Measurements from ENCODE around the gene ARID3B.

ARID3B gene, protein sequence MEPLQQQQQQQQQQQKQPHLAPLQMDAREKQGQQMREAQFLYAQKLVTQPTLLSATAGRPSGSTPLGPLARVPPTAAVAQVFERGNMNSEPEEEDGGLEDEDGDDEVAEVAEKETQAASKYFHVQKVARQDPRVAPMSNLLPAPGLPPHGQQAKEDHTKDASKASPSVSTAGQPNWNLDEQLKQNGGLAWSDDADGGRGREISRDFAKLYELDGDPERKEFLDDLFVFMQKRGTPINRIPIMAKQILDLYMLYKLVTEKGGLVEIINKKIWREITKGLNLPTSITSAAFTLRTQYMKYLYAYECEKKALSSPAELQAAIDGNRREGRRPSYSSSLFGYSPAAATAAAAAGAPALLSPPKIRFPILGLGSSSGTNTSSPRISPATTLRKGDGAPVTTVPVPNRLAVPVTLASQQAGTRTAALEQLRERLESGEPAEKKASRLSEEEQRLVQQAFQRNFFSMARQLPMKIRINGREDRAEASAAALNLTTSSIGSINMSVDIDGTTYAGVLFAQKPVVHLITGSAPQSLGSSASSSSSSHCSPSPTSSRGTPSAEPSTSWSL

DNA sequence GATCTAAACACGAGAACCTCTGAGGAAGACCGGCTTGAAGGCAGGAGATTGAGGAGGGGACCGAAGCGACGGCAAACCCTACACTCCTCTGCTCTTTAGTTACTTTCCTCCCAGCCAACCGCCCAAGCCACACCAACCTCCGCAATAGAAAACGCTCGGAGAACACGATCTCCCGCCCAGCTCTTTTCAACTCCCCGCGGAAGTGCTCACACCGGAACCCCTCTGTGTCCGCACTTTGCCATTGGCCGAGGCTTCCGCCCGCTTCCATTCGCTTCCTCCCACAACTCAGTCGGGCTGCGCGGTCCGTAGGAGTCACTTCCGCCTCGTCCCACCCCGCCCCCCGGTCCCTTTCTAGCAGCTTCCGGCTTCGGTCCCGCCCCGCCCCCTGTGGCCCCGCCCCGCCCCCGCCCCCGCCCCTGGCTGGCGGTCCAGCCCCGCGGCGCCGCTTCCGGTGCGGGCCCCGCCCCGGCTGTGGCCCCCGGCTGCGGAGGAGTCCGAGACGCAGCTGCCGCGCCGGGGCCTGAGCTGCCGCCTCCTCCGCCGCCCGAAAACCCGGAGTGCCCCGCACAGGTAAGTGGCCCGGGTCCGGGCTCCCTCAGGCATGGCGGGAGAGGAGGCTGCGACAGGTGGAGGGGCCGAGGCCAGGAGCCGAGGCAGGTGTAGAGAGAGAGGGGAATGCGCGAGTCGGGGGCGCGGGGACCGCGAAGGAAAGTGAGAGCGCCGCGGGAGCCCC, at the start of gene ARID3B:
TSS of gene ARID3B (plus strand) at position 460 of the 733 bp plus-strand sequence. CDS start 2,717 bp downstream, outside the sequence.
- DNase-seq (ENCODE audit: low read depth), result peak; percentile 96
- peak within 1 kb of the TSS; percentile 78 for H3K4me3 ChIP-seq (ENCODE audit: control insufficient read depth, low read depth, low read length)
- TF ChIP-seq, protein P1, sequence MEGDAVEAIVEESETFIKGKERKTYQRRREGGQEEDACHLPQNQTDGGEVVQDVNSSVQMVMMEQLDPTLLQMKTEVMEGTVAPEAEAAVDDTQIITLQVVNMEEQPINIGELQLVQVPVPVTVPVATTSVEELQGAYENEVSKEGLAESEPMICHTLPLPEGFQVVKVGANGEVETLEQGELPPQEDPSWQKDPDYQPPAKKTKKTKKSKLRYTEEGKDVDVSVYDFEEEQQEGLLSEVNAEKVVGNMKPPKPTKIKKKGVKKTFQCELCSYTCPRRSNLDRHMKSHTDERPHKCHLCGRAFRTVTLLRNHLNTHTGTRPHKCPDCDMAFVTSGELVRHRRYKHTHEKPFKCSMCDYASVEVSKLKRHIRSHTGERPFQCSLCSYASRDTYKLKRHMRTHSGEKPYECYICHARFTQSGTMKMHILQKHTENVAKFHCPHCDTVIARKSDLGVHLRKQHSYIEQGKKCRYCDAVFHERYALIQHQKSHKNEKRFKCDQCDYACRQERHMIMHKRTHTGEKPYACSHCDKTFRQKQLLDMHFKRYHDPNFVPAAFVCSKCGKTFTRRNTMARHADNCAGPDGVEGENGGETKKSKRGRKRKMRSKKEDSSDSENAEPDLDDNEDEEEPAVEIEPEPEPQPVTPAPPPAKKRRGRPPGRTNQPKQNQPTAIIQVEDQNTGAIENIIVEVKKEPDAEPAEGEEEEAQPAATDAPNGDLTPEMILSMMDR (conservative IDR thresholded peaks at IDR 0.05; ENCODE audit: control insufficient read depth, insufficient read depth, low read depth, low read length), result no peak

DNA sequence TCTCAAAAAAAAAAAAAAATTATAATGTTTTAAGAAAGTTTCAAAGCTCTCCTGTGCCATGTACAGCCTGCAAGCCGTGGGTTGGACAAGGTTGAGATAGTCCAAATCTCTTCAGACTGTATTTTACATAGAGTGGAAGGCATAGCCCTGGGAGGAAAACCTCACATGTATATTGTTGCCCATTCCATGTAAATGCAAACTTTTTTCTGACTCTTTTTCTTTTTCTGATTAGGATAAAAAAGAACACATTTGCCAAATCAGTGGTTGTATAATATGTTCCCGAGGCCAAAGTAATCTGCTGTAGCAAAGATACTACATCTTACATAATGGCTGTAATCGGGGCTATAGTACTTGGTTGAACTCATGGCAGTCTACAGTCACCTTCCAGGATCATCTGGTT, 44.4 kb upstream of the ARID3B start:
- TF ChIP-seq, protein P1 (conservative IDR thresholded peaks at IDR 0.05; ENCODE audit: control insufficient read depth, insufficient read depth, low read depth, low read length), result no peak
- H3K4me3 ChIP-seq (ENCODE audit: control insufficient read depth, low read depth, low read length), result no peak overlapping the region
- no peak for DNase-seq (ENCODE audit: low read depth)

DNA sequence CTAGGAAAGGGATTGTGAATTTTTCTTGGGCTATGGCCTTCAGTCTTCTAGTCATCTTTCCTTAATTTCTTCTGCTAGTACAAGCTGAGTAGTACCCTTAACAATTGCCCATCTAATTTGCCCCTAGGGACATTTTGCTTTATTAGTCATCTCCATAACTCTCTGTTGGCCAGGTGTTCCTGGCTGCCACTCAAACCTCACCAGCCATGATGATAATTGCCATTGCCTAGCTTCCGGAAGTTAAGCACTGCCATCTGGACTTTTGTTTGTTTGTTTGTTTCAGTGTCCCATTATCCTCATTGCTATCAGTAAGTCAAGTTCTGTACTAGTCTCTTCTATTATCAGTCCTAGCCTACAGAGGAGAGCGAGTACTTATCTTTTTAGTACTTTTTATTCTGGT, 43.4 kb upstream of the ARID3B start:
- DNase-seq (ENCODE audit: low read depth), result peak; percentile 44
- H3K4me3 ChIP-seq (ENCODE audit: control insufficient read depth, low read depth, low read length), result no peak overlapping the region
- TF ChIP-seq, protein P1 (conservative IDR thresholded peaks at IDR 0.05; ENCODE audit: control insufficient read depth, insufficient read depth, low read depth, low read length), result no peak

DNA sequence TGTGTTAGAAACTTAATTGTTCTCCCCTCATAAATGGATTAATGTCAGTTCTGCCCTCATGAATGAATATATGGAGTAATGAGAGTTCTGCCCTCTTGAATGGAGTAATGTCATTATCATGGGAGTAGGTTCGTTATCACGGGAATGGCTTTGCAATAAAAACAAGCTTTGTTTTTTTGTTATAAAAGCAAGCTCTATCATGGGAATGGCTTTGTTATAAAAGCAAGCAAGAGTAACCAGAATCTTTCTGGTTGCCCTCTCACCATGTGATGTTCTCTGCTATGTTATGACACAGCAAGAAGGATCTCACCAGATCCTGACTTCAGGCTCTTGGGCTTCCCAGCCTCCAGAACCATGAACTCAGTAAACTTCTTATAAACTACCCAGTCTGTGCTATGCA, 41.7 kb upstream of the ARID3B start:
- TF ChIP-seq, protein P1 (conservative IDR thresholded peaks at IDR 0.05; ENCODE audit: control insufficient read depth, insufficient read depth, low read depth, low read length), result no peak

DNA sequence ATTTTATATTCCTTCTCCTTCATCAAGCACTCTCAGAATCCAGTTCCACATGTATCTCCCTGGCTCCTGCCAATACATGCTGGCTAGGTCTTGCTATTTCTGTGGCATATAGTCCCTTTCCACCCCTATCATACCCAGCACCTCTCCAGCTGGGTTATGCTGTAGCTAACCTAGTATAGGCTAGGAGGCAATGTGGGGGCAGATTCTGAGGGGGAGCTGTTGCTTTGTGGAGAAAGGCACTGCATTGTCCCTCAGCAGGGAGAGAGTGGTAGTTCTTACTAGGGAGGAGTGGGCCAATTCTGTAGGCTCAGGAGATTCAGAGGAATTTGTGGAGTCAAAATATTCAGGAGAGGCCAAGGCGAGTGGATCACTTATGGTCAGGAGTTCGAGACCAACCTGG, 40.6 kb upstream of the ARID3B start:
- TF ChIP-seq, protein P1 (conservative IDR thresholded peaks at IDR 0.05; ENCODE audit: control insufficient read depth, insufficient read depth, low read depth, low read length), result no peak
- no peak for DNase-seq (ENCODE audit: low read depth)
- no peak overlapping the region for H3K4me3 ChIP-seq (ENCODE audit: control insufficient read depth, low read depth, low read length)

More for the DNA sequence above, 41.7 kb upstream of the ARID3B start:
- no peak overlapping the region for H3K4me3 ChIP-seq (ENCODE audit: control insufficient read depth, low read depth, low read length)
- DNase-seq (ENCODE audit: low read depth), result no peak

DNA sequence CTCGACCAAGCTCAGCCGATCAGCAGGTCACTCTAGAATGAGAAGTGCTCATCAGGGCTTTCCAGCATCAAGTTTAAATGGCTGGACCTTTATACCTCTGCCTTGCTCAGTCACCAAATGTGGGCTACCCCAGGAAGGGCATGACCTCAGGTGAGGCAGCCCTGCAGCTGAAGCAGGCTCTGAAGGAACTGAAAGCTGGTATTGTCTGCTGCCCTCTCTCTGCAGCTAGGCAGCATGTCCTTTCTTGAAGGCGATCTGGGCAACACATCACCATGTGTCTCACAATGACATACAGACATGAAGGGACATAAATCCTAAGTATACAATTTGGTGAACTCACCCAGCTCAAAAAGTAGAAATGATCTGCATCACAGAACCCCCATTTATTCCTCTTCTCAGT, 38.7 kb upstream of the ARID3B start:
- no peak for DNase-seq (ENCODE audit: low read depth)
- TF ChIP-seq, protein P1 (conservative IDR thresholded peaks at IDR 0.05; ENCODE audit: control insufficient read depth, insufficient read depth, low read depth, low read length), result no peak
- no peak overlapping the region for H3K4me3 ChIP-seq (ENCODE audit: control insufficient read depth, low read depth, low read length)
